ENCODE data around the gene TBC1D1.

The TBC1D1 gene

GRCh38 chr4:38177641-38178391, 286.9 kb downstream of the TBC1D1 start:
- DNase-seq = no peak

- DNase-seq = no peak
Measured at GRCh38 chr4:38178392-38178995, 287.6 kb downstream of the TBC1D1 start.

GRCh38 chr4:38179690-38180377, 288.9 kb downstream of the TBC1D1 start:
- peak; percentile 58 to 69 for DNase-seq

GRCh38 chr4:38180456-38180855, 289.6 kb downstream of the TBC1D1 start:
- no peak for DNase-seq

GRCh38 chr4:38181286-38181685, 290.4 kb downstream of the TBC1D1 start:
- DNase-seq = no peak

- no peak for DNase-seq
Measured at GRCh38 chr4:38182334-38182998, 291.6 kb downstream of the TBC1D1 start.

GRCh38 chr4:38184404-38184803, 293.5 kb downstream of the TBC1D1 start:
- DNase-seq = no peak

GRCh38 chr4:38185406-38186144, 294.7 kb downstream of the TBC1D1 start:
- DNase-seq = peak in 1 of 2 donors; percentile 41

GRCh38 chr4:38188136-38188535, 297.3 kb downstream of the TBC1D1 start:
- no peak for DNase-seq

GRCh38 chr4:38188631-38189101, 297.8 kb downstream of the TBC1D1 start:
- no peak for DNase-seq

Measured in hippocampal formation (tissue), 2 donors.